PFSK-1 (cell line): ENCODE data around the gene HAVCR2.

Experiments
- FOXP2 ChIP-seq: optimal IDR thresholded peaks from 2 replicates; pipeline ENCODE3; 2011; ENCODE audit warnings: borderline replicate concordance, control low read depth, inconsistent platforms; ENCODE audit not compliant: insufficient read depth; ENCODE audit errors: extremely low read length, extremely low read depth
- POLR2AphosphoS5 ChIP-seq: IDR thresholded peaks from 2 replicates; pipeline ENCODE4 v1.6.1; 2012; ENCODE audit warnings: low read depth, mild to moderate bottlenecking, control low read depth, low read length, moderate library complexity
- SIN3A ChIP-seq: IDR thresholded peaks from 2 replicates; pipeline ENCODE4 v1.6.1; 2012; ENCODE audit warnings: mild to moderate bottlenecking, low read length, moderate library complexity, borderline replicate concordance; ENCODE audit not compliant: insufficient read depth
- TAF1 ChIP-seq: IDR thresholded peaks from 2 replicates; pipeline ENCODE4 v1.6.1; 2012; ENCODE audit warnings: low read length, control low read depth, borderline replicate concordance; ENCODE audit not compliant: insufficient read depth
- TF ChIP-seq, protein P1 (sequence below), 2 experiments: IDR thresholded peaks; 2 replicates each; pipeline versions ENCODE4 v1.6.1 to v1.8.0; 2011 to 2012; ENCODE audit warnings: low read depth in 2 of 2, low read length in 2 of 2, control low read depth in 1 of 2, inconsistent platforms in 1 of 2, mild to moderate bottlenecking in 1 of 2, moderate library complexity in 1 of 2; ENCODE audit not compliant: insufficient read depth in 1 of 2

HAVCR2 gene

DNA sequence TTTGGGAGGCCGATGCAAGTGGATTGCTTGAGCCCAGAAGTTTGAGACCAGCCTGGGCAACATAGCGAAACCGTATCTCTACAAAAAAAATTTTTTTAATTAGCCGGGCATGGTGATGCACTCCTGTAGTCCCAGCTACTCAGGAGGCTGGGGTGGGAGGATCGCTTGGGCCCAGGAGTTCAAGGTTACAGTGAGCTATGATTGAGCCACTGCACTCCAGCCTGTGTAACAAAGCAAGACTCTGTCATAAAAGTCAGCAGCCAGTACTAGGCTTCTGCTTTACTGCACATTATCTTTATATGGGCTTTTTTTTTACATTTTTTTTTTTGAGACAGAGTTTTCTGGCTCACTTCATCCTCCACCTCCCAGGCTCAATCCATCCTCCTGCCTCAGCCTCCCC lies 40.5 kb downstream of the HAVCR2 start:
- TF ChIP-seq, protein P1, sequence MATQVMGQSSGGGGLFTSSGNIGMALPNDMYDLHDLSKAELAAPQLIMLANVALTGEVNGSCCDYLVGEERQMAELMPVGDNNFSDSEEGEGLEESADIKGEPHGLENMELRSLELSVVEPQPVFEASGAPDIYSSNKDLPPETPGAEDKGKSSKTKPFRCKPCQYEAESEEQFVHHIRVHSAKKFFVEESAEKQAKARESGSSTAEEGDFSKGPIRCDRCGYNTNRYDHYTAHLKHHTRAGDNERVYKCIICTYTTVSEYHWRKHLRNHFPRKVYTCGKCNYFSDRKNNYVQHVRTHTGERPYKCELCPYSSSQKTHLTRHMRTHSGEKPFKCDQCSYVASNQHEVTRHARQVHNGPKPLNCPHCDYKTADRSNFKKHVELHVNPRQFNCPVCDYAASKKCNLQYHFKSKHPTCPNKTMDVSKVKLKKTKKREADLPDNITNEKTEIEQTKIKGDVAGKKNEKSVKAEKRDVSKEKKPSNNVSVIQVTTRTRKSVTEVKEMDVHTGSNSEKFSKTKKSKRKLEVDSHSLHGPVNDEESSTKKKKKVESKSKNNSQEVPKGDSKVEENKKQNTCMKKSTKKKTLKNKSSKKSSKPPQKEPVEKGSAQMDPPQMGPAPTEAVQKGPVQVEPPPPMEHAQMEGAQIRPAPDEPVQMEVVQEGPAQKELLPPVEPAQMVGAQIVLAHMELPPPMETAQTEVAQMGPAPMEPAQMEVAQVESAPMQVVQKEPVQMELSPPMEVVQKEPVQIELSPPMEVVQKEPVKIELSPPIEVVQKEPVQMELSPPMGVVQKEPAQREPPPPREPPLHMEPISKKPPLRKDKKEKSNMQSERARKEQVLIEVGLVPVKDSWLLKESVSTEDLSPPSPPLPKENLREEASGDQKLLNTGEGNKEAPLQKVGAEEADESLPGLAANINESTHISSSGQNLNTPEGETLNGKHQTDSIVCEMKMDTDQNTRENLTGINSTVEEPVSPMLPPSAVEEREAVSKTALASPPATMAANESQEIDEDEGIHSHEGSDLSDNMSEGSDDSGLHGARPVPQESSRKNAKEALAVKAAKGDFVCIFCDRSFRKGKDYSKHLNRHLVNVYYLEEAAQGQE (IDR thresholded peaks at IDR 0.05; ENCODE audit: insufficient read depth in 1 of 2, low read depth in 2 of 2, low read length in 2 of 2): no peak
- TF ChIP-seq SIN3A (no peak), POLR2AphosphoS5 (no peak), TAF1 (no peak), FOXP2 (no peak)

DNA sequence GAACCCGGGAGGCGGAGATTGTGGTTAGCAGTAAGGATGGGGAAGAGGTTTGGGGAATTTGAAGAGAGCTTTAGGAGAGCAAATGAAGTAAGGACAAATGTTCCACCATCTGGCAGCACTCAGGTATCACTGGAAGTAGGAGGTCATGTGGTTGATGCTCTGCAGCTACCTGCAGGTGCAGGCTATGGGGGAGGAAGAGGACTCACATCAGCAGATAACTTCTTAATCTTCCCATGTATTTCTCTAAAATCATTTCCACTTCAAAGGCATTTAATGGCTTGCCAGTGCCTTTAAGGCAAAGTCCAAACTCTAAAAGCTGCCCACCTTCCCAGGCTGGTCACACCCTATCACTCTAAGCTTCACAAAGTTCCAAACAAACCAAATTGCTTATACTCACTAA lies 41.8 kb downstream of the HAVCR2 start:
- TF ChIP-seq FOXP2: no peak
- TF ChIP-seq, protein P1 (IDR thresholded peaks at IDR 0.05; ENCODE audit: insufficient read depth in 1 of 2, low read depth in 2 of 2, low read length in 2 of 2): no peak
- TF ChIP-seq POLR2AphosphoS5: no peak
- no peak for TF ChIP-seq TAF1
- no peak for TF ChIP-seq SIN3A

DNA sequence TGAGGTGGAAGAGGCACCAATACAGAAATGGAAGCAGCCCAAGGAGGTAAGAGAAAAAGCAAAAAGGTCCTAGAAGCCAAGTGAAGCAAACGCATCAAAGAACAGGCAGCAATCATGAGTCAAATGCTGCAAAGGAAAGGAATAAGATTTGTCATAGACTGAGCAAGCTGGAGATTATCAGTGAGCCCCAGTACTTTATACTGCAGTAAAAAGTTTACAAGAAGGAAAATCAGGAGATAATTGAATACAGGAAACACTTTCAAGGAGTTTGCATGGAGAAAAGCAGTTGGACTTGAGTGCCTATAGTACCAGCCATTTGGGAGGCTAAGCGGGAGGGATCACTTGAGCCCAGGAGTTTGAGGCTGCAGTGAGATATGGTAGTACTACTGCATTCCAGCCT lies 42.8 kb downstream of the HAVCR2 start:
- TF ChIP-seq FOXP2 (no peak), TAF1 (no peak), POLR2AphosphoS5 (no peak), SIN3A (no peak)
- TF ChIP-seq, protein P1 (IDR thresholded peaks at IDR 0.05; ENCODE audit: insufficient read depth in 1 of 2, low read depth in 2 of 2, low read length in 2 of 2): no peak

DNA sequence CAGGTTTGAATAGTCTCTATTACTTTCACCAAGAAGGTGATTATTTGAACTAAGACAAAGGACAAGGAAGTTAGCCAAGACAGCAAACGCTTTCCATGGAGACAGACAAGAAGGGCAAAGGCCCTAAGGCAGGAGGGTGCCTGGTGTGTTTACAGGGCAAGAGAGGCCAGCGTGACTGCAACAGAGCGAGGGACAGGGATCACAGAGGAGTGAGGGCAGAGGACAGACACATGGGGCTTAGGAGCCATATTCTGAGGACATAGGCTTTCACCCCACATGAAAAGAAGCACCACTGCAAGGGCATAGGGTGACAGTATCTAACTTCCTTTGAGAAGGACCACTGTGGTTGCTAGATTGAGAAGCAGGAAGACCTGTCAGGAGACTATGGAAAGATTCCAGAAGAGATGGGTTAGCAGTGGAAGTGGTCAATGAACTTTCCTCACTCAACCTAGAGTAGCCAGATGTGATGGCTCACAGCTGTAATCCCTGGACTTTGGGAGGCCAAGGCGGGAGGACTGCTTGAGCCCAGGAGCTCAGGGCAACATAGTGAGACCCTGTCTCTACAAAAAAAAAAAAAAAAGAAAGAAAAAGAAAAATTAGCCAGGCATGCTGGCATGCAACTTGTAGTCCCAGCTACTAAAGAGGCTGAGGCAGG lies 44.9 kb downstream of the HAVCR2 start:
- TF ChIP-seq TAF1 (no peak), POLR2AphosphoS5 (no peak), SIN3A (no peak), FOXP2 (no peak)
- TF ChIP-seq, protein P1 (IDR thresholded peaks at IDR 0.05; ENCODE audit: insufficient read depth in 1 of 2, low read depth in 2 of 2, low read length in 2 of 2): no peak

DNA sequence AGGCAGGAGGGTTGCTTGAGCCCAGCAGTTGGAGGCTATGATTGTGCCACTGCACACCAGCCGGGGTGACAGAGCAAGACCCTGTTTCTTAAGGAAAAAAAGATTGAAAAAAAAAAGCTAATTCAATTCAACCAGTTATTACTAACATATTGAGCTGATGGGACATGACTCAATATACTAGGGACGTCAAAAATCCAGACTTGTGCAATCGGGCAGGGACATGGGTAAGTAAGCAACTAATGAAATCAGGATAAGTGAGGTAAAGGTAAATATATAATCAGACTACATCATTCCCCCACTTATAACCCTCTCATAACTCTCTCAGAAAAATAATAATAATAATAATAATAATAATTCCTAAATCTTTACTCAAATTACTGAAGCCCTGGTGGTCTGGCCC lies 49.0 kb downstream of the HAVCR2 start:
- no peak for TF ChIP-seq SIN3A
- no peak for TF ChIP-seq POLR2AphosphoS5
- TF ChIP-seq, protein P1 (IDR thresholded peaks at IDR 0.05; ENCODE audit: insufficient read depth in 1 of 2, low read depth in 2 of 2, low read length in 2 of 2): no peak
- TF ChIP-seq FOXP2: no peak
- no peak for TF ChIP-seq TAF1
